Endodermal cell (in vitro differentiated cells): ENCODE measurements around the gene PBX4. TPM values are rescaled to one million over a fixed set of nuclear protein-coding genes. Genes with fewer than 3 reads are reported as not detected.

Experiments
- DNase-seq: peaks from one replicate; pipeline ENCODE4 v3.0.0-alpha.2; 2017
- H3K27ac ChIP-seq: 2 replicates; pipeline ENCODE4 v1.5.1; 2013; ENCODE audit warnings: mild to moderate bottlenecking, low read depth, low read length, moderate library complexity
- H3K27me3 ChIP-seq: 2 replicates; pipeline ENCODE4 v1.6.1; 2013; ENCODE audit warnings: mild to moderate bottlenecking, low read length, moderate library complexity; ENCODE audit not compliant: insufficient read depth, control insufficient read depth, poor library complexity, severe bottlenecking
- H3K36me3 ChIP-seq: 2 replicates; pipeline ENCODE4 v1.7.0; 2013; ENCODE audit warnings: mild to moderate bottlenecking, low read length, moderate library complexity; ENCODE audit not compliant: control insufficient read depth, insufficient read depth
- H3K4me1 ChIP-seq: one replicate; pipeline ENCODE4 v1.7.0; 2013; ENCODE audit warnings: low read length; ENCODE audit not compliant: control insufficient read depth, insufficient read depth
- H3K4me3 ChIP-seq: 2 replicates; pipeline ENCODE4 v1.5.1; 2013; ENCODE audit warnings: mild to moderate bottlenecking, low read length, moderate library complexity
- H3K9ac ChIP-seq: 2 replicates; pipeline ENCODE4 v1.6.1; 2013; ENCODE audit warnings: mild to moderate bottlenecking, low read length, moderate library complexity; ENCODE audit not compliant: poor library complexity, severe bottlenecking; ENCODE audit errors: extremely low read depth
- H3K9me3 ChIP-seq: 2 replicates; pipeline ENCODE4 v1.6.1; 2013; ENCODE audit warnings: mild to moderate bottlenecking, low read length, moderate library complexity; ENCODE audit not compliant: control insufficient read depth
- H3K27ac Mint-ChIP-seq: 2 replicates; pipeline ENCODE4 v1.8.0; 2020; ENCODE audit warnings: mixed read lengths
- H3K27me3 Mint-ChIP-seq: 2 replicates; pipeline ENCODE4 v1.8.0; 2021; ENCODE audit warnings: mild to moderate bottlenecking, mixed read lengths; ENCODE audit not compliant: insufficient read depth
- H3K36me3 Mint-ChIP-seq: 2 replicates; pipeline ENCODE4 v1.8.0; 2020; ENCODE audit warnings: low read depth, mixed read lengths
- H3K4me1 Mint-ChIP-seq: 2 replicates; pipeline ENCODE4 v1.8.0; 2020; ENCODE audit warnings: mixed read lengths
- H3K4me3 Mint-ChIP-seq: 2 replicates; pipeline ENCODE4 v1.8.0; 2020; ENCODE audit warnings: mild to moderate bottlenecking, moderate library complexity, mixed read lengths
- H3K9me3 Mint-ChIP-seq: 2 replicates; pipeline ENCODE4 v1.8.0; 2020; ENCODE audit warnings: mild to moderate bottlenecking, mixed read lengths
- CTCF ChIP-seq: fragments of 200-600 bp; sonication (generic); conservative IDR thresholded peaks from 2 replicates; pipeline ENCODE4 v1.5.0; 2021; ENCODE audit warnings: antibody characterized with exemption, mild to moderate bottlenecking
- WGBS, 2 experiments: methylation state at CpG; one replicate each; pipeline versions ENCODE4 v1.1.5 to v1.1.7; 2013; ENCODE audit warnings: missing lambda C conversion rate in 2 of 2, mixed read lengths in 1 of 2; ENCODE audit not compliant: insufficient coverage in 1 of 2, insufficient read length in 1 of 2; 5-methylcytosine and 5-hydroxymethylcytosine counted together
- total RNA-seq, 2 donors: library from RNA; stranded (reverse); fragmentation: NEBNext Ultra II Directional in 1 of 2; extraction: Animal tissue kit (Norgen Biotek cat#: 25700) in 1 of 2; gene quantifications; 2 replicates in 1 of 2; 3 replicates in 1 of 2; pipeline ENCODE4 v1.2.1, GENCODE V29; 2021

PBX4 gene
- total RNA-seq, 2 donors from 2014 or later: 4.1 to 8.6 TPM

GRCh38 chr19:19524053-19524452, 94.4 kb downstream of the PBX4 start:
- H3K36me3 ChIP-seq: peaks cover 39% of the 10 kb centered on the region
- no peaks in the 10 kb centered on the region for H3K4me1 ChIP-seq
- no peaks in the 10 kb centered on the region for H3K27me3 Mint-ChIP-seq
- peaks cover 53% of the 10 kb centered on the region for H3K36me3 Mint-ChIP-seq
- H3K27ac ChIP-seq: no peak overlapping the region
- H3K4me3 ChIP-seq: no peak overlapping the region
- H3K27me3 ChIP-seq: no peaks in the 10 kb centered on the region
- H3K9ac ChIP-seq: no peak overlapping the region
- no peak overlapping the region for H3K4me3 Mint-ChIP-seq
- peaks cover 2% of the 10 kb centered on the region for H3K9me3 Mint-ChIP-seq
- H3K4me1 Mint-ChIP-seq: peaks cover 4% of the 10 kb centered on the region
- no peak overlapping the region for H3K27ac Mint-ChIP-seq
- WGBS, 2 experiments: 91 to 94% methylated on average over 6 to 7 of the region's 7 CpGs
- no peak for DNase-seq
- H3K9me3 ChIP-seq: no peaks in the 10 kb centered on the region
- TF ChIP-seq CTCF: no peak

- H3K27me3 ChIP-seq: no peaks in the 10 kb centered on the region
- H3K36me3 ChIP-seq: peaks cover 39% of the 10 kb centered on the region
- H3K4me3 Mint-ChIP-seq: no peak overlapping the region
- peaks cover 2% of the 10 kb centered on the region for H3K9me3 Mint-ChIP-seq
- no peak for TF ChIP-seq CTCF
- H3K27ac Mint-ChIP-seq: no peak overlapping the region
- no peak overlapping the region for H3K4me3 ChIP-seq
- no peak overlapping the region for H3K9ac ChIP-seq
- H3K4me1 ChIP-seq: no peaks in the 10 kb centered on the region
- DNase-seq: no peak
- H3K27ac ChIP-seq: no peak overlapping the region
- WGBS, 2 experiments: 97 to 100% methylated on average over 3 of the region's 3 CpGs
- H3K36me3 Mint-ChIP-seq: peaks cover 50% of the 10 kb centered on the region
- H3K9me3 ChIP-seq: no peaks in the 10 kb centered on the region
- peaks cover 4% of the 10 kb centered on the region for H3K4me1 Mint-ChIP-seq
- no peaks in the 10 kb centered on the region for H3K27me3 Mint-ChIP-seq
Observed at GRCh38 chr19:19523177-19523576, 95.3 kb downstream of the PBX4 start.

GRCh38 chr19:19520989-19521388, 97.5 kb downstream of the PBX4 start:
- no peak for TF ChIP-seq CTCF
- H3K4me1 ChIP-seq: no peaks in the 10 kb centered on the region
- Mint-ChIP-seq H3K4me1 (peaks cover 4% of the 10 kb centered on the region), H3K9me3 (peaks cover 2% of the 10 kb centered on the region), H3K4me3 (no peak overlapping the region), H3K27ac (no peak overlapping the region), H3K27me3 (no peaks in the 10 kb centered on the region), H3K36me3 (peaks cover 41% of the 10 kb centered on the region)
- no peak overlapping the region for H3K27ac ChIP-seq
- WGBS, 2 experiments: 89 to 97% methylated on average over 4 to 6 of the region's 6 CpGs
- DNase-seq: no peak
- no peaks in the 10 kb centered on the region for H3K9me3 ChIP-seq
- H3K9ac ChIP-seq: no peak overlapping the region
- H3K36me3 ChIP-seq: peaks cover 45% of the 10 kb centered on the region
- no peaks in the 10 kb centered on the region for H3K27me3 ChIP-seq
- H3K4me3 ChIP-seq: no peak overlapping the region
